Measurements from ENCODE around the gene SETD1B. TPM values are rescaled to one million over a fixed set of nuclear protein-coding genes. Genes with fewer than 3 reads are reported as not detected.
"Not testable (repeated sequence)": the region's sequence is repeated elsewhere in the genome, so short reads cannot be mapped to it uniquely, and the experiment has no call there.

Gene SETD1B
- total RNA-seq, 2 donors from 2014 or later: 14.7 to 23.4 TPM

DNA sequence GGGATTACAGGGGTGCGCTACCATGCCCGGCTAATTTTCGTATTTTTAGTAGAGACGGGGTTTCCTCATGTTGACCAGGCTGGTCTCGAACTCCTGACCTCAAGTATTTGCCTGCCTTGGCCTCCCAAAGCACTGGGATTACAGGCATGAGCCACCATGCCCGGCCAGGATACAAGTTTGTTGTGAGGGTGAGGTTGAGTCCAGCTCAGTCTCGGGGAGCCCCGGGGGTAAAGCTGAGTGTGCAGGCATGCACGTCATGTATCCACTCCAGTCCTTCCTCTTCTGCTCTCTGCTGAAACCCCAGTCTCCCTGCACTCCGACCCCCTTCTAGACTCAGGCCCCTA lies 54.5 kb downstream of the SETD1B start:
- Mint-ChIP-seq H3K27ac (no peak overlapping the region), H3K4me1 (no peaks in the 10 kb centered on the region), H3K36me3 (ENCODE audit: low read depth) (no peaks in the 10 kb centered on the region), H3K9me3 (no peaks in the 10 kb centered on the region), H3K4me3 (no peak overlapping the region), H3K27me3 (no peaks in the 10 kb centered on the region)
- ATAC-seq (replicated peaks): no peak

DNA sequence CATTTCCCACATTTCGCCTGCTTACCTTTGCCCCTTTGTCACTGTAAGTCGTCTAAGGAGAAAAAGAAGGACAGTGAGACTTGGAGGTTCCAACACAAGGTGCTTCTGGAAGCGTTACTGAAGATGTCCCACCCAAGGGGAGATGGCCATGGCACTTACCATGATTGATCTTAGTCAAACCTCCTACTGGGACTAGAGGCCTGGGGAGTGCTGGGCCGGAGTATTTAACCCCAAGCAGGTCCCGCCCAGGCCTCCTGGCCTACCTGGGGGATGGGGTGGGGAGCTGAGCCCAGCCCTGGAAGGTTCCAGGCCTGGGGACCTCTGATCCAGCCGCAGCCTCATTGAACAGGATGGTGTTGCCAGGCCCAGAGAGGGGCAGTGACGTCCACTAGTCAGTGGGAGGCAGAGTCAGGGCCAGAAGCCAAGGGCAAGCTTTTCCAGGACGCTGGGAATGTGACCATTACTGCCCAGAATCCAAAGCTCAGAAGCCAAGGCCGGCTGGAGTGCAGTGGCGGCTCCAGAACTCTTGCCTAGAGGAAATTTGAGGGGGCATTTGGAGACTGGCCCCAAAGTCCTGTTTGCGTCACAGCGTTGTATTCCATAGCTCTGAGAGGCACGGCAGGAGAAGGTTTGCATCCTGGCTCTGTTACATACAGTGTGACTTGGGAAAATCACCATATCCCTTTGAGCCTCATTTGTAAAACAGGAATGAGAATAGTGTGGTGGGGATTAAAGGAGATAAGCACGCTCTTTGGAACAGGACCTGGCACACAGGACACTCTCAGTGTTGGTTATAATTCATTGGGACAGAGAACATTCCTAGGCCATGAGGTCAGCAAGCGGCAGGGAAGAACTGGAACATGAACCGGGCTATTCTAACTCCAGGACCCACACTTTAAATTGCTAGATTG lies 55.1 kb downstream of the SETD1B start, which contains the start of gene HPD:
Gene HPD, minus strand, starts transcription at position 198 of the 911 bp plus-strand sequence. Its CDS starts 36 bp downstream, at position 162.
- Mint-ChIP-seq H3K4me3 (no peak within 1 kb of the TSS), H3K9me3 (no peaks in the 10 kb centered on the region), H3K27me3 (no peaks in the 10 kb centered on the region), H3K27ac (no peak within 1 kb of the TSS), H3K4me1 (no peaks in the 10 kb centered on the region), H3K36me3 (ENCODE audit: low read depth) (no peaks in the 10 kb centered on the region)
- no peak for ATAC-seq (replicated peaks)

DNA sequence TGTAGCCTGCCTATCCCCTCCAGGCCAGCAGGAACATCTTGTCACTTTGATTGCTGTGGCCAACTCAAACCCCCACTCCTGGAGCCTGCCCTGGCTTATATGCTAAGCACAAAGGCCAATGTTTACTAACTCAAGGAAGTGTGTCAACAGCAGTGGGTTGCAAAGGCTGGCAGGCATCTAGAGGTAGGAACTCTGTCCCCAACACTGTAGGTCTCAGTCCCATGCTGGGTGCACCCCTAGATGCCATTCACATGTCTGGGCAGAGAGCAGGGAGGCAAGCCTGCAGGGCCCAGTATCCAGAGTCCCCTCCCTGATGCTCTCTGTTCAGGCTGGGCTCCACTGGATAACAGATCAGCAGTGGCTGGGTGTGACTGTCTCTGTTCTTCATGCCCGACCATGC lies 56.4 kb downstream of the SETD1B start:
- H3K4me1 Mint-ChIP-seq: no peaks in the 10 kb centered on the region
- ATAC-seq (replicated peaks): no peak
- H3K9me3 Mint-ChIP-seq: no peaks in the 10 kb centered on the region

DNA sequence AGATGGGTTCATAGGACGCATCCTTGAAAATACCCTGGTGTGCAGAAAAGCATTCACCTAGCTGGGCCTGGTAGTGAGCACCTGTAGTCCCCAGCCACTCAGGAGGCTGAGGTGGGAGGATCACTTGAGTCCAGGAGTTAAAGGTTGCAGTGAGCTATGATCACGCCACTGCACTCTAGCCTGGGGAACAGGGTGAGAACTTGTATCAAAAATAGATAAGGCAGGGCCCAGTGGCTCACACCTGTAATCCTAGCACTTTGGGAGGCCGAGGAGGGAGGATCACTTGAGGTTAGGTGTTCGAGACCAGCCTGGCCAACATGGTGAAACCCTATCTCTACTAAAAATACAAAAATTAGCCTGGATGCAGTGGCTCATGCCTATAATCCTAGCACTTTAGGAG lies 56.9 kb downstream of the SETD1B start:
- not testable (repeated sequence) for H3K27me3 Mint-ChIP-seq; H3K4me1 Mint-ChIP-seq; H3K36me3 Mint-ChIP-seq (ENCODE audit: low read depth); ATAC-seq (replicated peaks); H3K27ac Mint-ChIP-seq; H3K9me3 Mint-ChIP-seq; H3K4me3 Mint-ChIP-seq

More for the DNA sequence above, 56.4 kb downstream of the SETD1B start:
- no peaks in the 10 kb centered on the region for H3K27me3 Mint-ChIP-seq
- no peaks in the 10 kb centered on the region for H3K36me3 Mint-ChIP-seq (ENCODE audit: low read depth)
- H3K27ac Mint-ChIP-seq: no peak overlapping the region
- H3K4me3 Mint-ChIP-seq: no peak overlapping the region

DNA sequence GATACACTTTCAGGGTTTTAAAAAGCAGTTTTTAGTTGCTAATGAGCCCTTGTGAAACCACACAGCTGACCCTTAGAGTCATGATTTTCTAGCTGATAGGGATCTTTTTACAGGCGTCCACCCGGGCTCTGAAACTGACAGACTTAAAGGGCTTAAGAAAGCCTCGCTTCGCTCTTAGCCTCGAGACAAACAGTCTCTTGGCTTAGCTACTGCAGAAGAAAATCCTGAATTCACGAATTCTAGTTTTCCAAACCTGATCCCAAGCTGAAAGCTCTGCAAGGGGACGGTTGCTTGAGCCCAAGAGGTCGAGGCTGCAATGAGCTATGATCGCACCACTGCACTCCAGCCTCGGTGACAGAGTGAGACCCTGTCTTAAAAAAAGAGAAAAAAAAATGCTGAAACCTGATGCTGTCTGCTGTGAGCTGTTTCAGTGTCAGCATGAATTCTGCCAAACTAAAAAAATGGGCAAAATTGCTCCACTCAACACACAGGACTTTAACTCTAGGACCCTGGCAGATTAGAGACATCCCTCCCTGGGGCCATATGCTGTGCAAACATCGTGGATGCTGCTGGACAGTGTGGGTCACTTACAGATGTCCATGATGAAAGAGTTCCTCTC lies 57.9 kb downstream of the SETD1B start:
- H3K9me3 Mint-ChIP-seq: no peaks in the 10 kb centered on the region
- no peak overlapping the region for H3K27ac Mint-ChIP-seq
- no peaks in the 10 kb centered on the region for H3K4me1 Mint-ChIP-seq
- no peaks in the 10 kb centered on the region for H3K27me3 Mint-ChIP-seq
- no peak overlapping the region for H3K4me3 Mint-ChIP-seq
- H3K36me3 Mint-ChIP-seq (ENCODE audit: low read depth): no peaks in the 10 kb centered on the region
- no peak for ATAC-seq (replicated peaks)

DNA sequence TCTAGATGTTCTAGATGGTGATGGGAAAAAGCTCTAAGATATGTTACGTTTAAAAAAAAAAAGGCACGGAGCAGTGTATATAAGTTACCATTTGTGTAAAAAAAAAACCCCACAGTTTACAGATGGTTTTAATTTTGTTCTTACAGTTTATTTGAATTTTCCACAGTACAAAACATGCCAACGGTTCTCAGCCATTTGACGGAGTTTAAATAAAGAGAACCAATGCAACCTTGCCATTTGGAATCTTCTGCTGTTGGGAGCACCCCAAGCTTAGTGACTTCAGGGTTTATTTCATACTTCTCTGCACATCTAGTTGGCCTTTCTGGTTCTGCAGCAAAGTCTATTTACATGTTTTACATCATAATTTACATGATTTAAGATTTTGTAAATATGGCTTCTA lies 62.5 kb downstream of the SETD1B start:
- Mint-ChIP-seq H3K9me3 (no peaks in the 10 kb centered on the region), H3K27me3 (no peaks in the 10 kb centered on the region), H3K4me1 (no peaks in the 10 kb centered on the region), H3K27ac (no peak overlapping the region), H3K36me3 (ENCODE audit: low read depth) (no peaks in the 10 kb centered on the region), H3K4me3 (no peak overlapping the region)
- ATAC-seq (replicated peaks): no peak

DNA sequence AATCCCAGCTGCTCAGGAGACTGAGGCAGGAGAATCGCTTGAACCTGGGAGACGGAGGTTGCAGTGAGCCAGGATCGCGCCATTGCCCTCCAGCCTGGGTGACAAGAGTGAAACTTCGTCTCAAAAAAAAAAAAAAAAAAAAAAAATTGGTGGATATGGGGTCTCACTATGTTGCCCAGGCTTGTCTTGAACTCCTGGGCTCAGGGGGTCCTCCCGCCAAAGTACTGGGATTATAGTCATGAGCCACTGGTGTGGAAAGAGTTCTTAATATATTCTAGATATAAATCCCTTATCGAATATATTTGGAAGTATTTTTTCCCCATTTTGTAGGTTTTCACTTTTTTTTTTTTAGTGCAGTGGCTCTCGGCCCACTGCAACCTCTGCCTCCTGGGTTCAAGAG lies 65.4 kb downstream of the SETD1B start:
- H3K4me3 Mint-ChIP-seq; H3K4me1 Mint-ChIP-seq; H3K36me3 Mint-ChIP-seq (ENCODE audit: low read depth); H3K9me3 Mint-ChIP-seq; H3K27ac Mint-ChIP-seq; ATAC-seq (replicated peaks); H3K27me3 Mint-ChIP-seq: not testable (repeated sequence)

DNA sequence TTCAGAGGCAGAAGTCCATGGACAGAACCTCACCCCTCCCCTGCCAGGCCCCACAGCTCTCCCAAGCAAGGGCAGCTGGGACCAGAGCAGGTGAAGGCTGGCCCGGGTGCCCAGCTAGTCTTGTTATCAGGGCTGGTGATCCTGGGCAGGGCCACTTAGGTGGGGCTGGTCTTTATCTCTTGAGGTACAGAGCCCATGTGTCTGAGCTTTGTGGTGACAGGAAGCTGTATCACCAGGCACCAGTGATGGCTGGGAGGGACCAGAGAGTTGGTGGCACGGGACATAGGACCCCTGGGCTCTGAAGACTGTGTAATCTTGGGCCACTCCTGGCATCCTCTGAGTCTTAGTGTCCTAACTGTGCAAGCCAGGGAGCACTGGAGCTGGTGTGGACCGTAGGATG lies 67.7 kb downstream of the SETD1B start:
- no peak for ATAC-seq (replicated peaks)
- Mint-ChIP-seq H3K27me3 (no peaks in the 10 kb centered on the region), H3K4me3 (no peak overlapping the region), H3K36me3 (ENCODE audit: low read depth) (no peaks in the 10 kb centered on the region), H3K4me1 (peaks cover 5% of the 10 kb centered on the region), H3K27ac (no peak overlapping the region), H3K9me3 (no peaks in the 10 kb centered on the region)

DNA sequence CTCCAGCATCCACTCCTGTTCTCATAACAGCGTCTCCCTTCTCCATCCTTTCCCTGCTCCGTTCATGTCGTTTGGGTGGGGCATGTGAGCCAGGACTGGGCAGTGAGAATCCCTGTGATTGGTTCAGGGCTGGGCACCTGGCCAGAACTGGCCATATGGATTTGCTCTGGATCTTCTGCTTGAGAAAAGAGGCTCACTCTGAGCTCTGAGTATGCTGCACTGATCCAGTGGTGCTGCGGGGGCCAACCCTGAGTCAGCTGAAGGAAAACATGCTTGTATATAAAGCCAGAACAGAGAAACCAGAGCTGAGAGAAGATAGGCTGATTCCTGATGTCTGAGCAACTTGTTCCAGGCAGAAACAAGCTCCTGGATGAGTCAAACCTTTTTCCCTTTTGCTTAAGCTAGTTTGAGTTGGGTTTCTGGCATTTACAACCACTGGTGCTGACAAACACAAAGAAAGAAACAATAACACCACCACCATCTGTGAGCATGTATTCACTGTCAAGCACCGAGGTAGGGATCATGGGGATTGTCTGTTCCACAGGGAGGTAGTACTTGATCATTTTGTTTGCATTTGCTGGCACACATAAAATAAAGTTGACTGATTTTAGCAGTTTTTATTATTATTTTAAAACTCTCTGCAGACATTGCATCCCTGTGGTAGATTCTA lies 68.9 kb downstream of the SETD1B start:
- H3K36me3 Mint-ChIP-seq (ENCODE audit: low read depth): no peaks in the 10 kb centered on the region
- ATAC-seq (replicated peaks): peak; percentile 89
- no peaks in the 10 kb centered on the region for H3K9me3 Mint-ChIP-seq
- H3K27me3 Mint-ChIP-seq: no peaks in the 10 kb centered on the region
- peak overlapping the region; percentile 76 for H3K27ac Mint-ChIP-seq
- no peak overlapping the region for H3K4me3 Mint-ChIP-seq
- H3K4me1 Mint-ChIP-seq: peaks cover 5% of the 10 kb centered on the region

DNA sequence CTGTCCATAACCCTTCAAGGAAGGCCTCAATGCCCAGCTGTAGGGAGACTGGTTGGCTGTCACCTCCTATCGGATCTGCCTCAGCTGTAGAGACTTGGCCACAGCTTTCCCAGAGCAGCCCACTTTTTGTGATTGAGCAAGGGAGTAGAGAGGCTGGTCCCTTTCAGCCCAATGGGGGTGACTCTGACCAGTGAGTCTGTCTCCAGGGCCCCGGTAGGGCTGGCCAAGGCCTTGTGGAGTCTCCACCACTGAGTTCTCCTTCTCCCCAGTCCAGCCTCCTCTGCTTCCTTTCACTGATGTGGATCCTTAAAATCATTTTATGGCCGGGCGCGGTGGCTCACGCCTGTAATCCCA lies 69.4 kb downstream of the SETD1B start:
- H3K4me1 Mint-ChIP-seq: peaks cover 5% of the 10 kb centered on the region
- H3K9me3 Mint-ChIP-seq: no peaks in the 10 kb centered on the region
- no peak for ATAC-seq (replicated peaks)
- no peak overlapping the region for H3K27ac Mint-ChIP-seq
- H3K4me3 Mint-ChIP-seq: no peak overlapping the region
- no peaks in the 10 kb centered on the region for H3K27me3 Mint-ChIP-seq
- H3K36me3 Mint-ChIP-seq (ENCODE audit: low read depth): no peaks in the 10 kb centered on the region

DNA sequence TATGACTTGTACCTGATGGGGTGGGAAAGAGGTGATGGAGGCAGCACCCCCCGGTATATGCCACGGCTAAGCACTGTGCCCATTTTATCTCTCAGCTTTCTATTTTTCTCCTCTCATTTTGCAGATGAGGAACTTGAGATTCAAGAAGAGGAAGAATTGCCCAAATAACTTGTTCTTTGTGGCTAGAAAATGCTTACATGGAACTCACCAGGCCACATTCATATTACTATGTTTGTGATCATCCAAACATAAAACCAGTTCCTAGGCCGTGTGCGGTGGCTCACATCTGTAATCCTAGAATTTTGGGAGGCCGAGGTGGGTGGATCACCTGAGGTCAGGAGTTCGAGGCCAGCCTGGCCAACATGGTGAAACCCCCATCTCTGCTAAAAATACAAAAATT lies 70.3 kb downstream of the SETD1B start:
- Mint-ChIP-seq H3K27ac (no peak overlapping the region), H3K4me1 (peaks cover 5% of the 10 kb centered on the region), H3K36me3 (ENCODE audit: low read depth) (no peaks in the 10 kb centered on the region), H3K9me3 (no peaks in the 10 kb centered on the region), H3K27me3 (no peaks in the 10 kb centered on the region), H3K4me3 (no peak overlapping the region)
- ATAC-seq (replicated peaks): no peak

DNA sequence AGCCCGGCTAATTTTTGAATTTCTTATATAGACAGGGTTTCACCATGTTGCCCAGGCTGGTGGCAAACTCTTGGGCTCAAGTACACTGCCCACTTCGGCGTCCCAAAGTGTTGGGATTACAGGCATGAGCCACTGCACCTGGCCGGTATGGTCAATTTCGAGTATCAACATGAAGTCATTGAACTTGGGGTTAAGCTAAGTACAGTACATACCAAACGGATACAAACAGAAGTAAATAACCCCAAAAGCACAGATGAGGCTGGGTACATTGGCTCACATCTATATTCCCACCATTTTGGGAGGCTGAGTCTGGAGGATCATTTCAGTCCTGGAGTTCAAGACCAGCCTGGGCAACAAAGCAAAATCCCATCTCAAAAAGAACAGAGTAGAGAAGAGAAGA lies 71.8 kb downstream of the SETD1B start:
- no peaks in the 10 kb centered on the region for H3K27me3 Mint-ChIP-seq
- no peak overlapping the region for H3K4me3 Mint-ChIP-seq
- no peaks in the 10 kb centered on the region for H3K36me3 Mint-ChIP-seq (ENCODE audit: low read depth)
- H3K27ac Mint-ChIP-seq: no peak overlapping the region
- H3K9me3 Mint-ChIP-seq: no peaks in the 10 kb centered on the region
- ATAC-seq (replicated peaks): no peak
- H3K4me1 Mint-ChIP-seq: peaks cover 5% of the 10 kb centered on the region

DNA sequence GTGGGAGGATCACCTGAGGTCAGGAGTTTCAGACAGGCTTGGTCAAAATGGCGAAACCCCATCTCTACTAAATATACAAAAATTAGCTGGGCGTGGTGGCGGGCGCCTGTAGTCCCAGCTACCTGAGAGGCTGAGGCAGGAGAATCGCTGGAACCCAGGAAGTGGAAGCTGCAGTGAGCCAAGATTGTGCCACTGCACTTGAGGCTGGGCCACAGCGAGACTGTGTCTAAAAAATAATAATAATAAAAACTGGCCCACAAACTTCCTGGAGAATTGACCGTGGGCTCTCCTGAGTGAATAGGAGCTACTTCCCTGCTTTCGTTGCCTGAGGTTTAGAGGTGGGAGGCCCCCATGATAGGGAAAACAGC lies 72.3 kb downstream of the SETD1B start:
- not testable (repeated sequence) for H3K4me3 Mint-ChIP-seq; ATAC-seq (replicated peaks); H3K4me1 Mint-ChIP-seq; H3K9me3 Mint-ChIP-seq; H3K36me3 Mint-ChIP-seq (ENCODE audit: low read depth); H3K27me3 Mint-ChIP-seq; H3K27ac Mint-ChIP-seq

Data from activated T-helper 17 cell treated with anti-CD3 and anti-CD28 coated beads, Interleukin-2, amount 50 U/mL, for 72 hours (primary cell).